DOHH2 (cell line): ENCODE results near the gene DRC3.

ENCODE experiments used
- H3F3A ChIP-seq: fragments of 200-600 bp; sonication (generic), shearing (Covaris generic); 2 replicates; pipeline ENCODE4 v1.6.0; 2016; ENCODE audit warnings: antibody characterized with exemption, mild to moderate bottlenecking; ENCODE audit not compliant: control insufficient read depth, insufficient read depth
- H3K27ac ChIP-seq: fragments of 200-600 bp; sonication (generic); 2 replicates; pipeline ENCODE4 v1.5.1; 2014; ENCODE audit warnings: low read depth, mild to moderate bottlenecking, low read length, moderate library complexity
- H3K27me3 ChIP-seq: fragments of 200-600 bp; sonication (generic); 2 replicates; pipeline ENCODE4 v1.6.1; 2014; ENCODE audit warnings: mild to moderate bottlenecking, low read length, mixed read lengths; ENCODE audit not compliant: control insufficient read depth
- H3K36me3 ChIP-seq: fragments of 200-600 bp; sonication (generic); 2 replicates; pipeline ENCODE4 v1.6.1; 2014; ENCODE audit warnings: mild to moderate bottlenecking, low read length, moderate library complexity, mixed read lengths; ENCODE audit not compliant: control insufficient read depth
- H3K4me1 ChIP-seq: fragments of 200-600 bp; sonication (generic); 2 replicates; pipeline ENCODE4 v1.6.1; 2014; ENCODE audit warnings: mild to moderate bottlenecking, low read length, mixed read lengths; ENCODE audit not compliant: control insufficient read depth
- H3K4me2 ChIP-seq: fragments of 200-600 bp; sonication (generic); 2 replicates; pipeline ENCODE4 v1.6.0; 2014; ENCODE audit warnings: mild to moderate bottlenecking, low read length, moderate library complexity
- H3K4me3 ChIP-seq: fragments of 200-600 bp; sonication (generic); 2 replicates; pipeline ENCODE4 v1.5.1; 2014; ENCODE audit warnings: mild to moderate bottlenecking, low read length, mixed read lengths
- H3K79me2 ChIP-seq: fragments of 200-600 bp; sonication (generic); 2 replicates; pipeline ENCODE4 v1.6.1; 2014; ENCODE audit warnings: mild to moderate bottlenecking, low read length, mixed read lengths; ENCODE audit not compliant: control insufficient read depth
- H3K9me2 ChIP-seq: fragments of 200-600 bp; sonication (generic); replicated peaks from 2 replicates; pipeline ENCODE4 v1.6.1; 2014; ENCODE audit warnings: mild to moderate bottlenecking, low read length, mixed read lengths; ENCODE audit not compliant: control insufficient read depth
- H3K9me3 ChIP-seq: fragments of 200-600 bp; sonication (generic); 2 replicates; pipeline ENCODE4 v1.6.1; 2014; ENCODE audit warnings: antibody characterized with exemption, low read length, mixed read lengths; ENCODE audit not compliant: control insufficient read depth, insufficient read depth
- H4K20me1 ChIP-seq: fragments of 200-600 bp; sonication (generic); 2 replicates; pipeline ENCODE4 v1.6.0; 2014; ENCODE audit warnings: low read depth, mild to moderate bottlenecking, antibody characterized with exemption, low read length, moderate library complexity; ENCODE audit not compliant: control insufficient read depth, insufficient read depth
- CTCF ChIP-seq: fragments of 200-600 bp; sonication (generic); IDR thresholded peaks from one replicate; pipeline ENCODE4 v1.5.1; 2014; ENCODE audit warnings: antibody characterized with exemption, mild to moderate bottlenecking, low read depth, low read length; ENCODE audit not compliant: poor library complexity, severe bottlenecking
- EZH2phosphoT487 ChIP-seq: fragments of 200-600 bp; sonication (generic); IDR thresholded peaks from 2 replicates; pipeline ENCODE4 v1.6.1; 2017; ENCODE audit warnings: borderline replicate concordance, mild to moderate bottlenecking, antibody characterized with exemption, low read length, moderate library complexity, mixed read lengths

The DRC3 gene

GRCh38 chr17:17957584-17957916 is 15.1 kb upstream of the DRC3 start:
- Histone ChIP-seq H3K36me3 (no peaks in the 10 kb centered on the region), H3F3A (no peaks in the 10 kb centered on the region), H4K20me1 (no peaks in the 10 kb centered on the region), H3K27ac (no peak overlapping the region), H3K4me3 (no peak overlapping the region), H3K4me1 (no peaks in the 10 kb centered on the region), H3K4me2 (no peak overlapping the region), H3K9me3 (0 out of 2 replicates have a peak, but pooled peaks cover 3% of the 10 kb centered on the region), H3K79me2 (no peaks in the 10 kb centered on the region), H3K9me2 (no peaks in the 10 kb centered on the region), H3K27me3 (no peaks in the 10 kb centered on the region)
- TF ChIP-seq EZH2phosphoT487 (no peak), CTCF (no peak)

- H3K36me3 ChIP-seq = no peaks in the 10 kb centered on the region
- no peaks in the 10 kb centered on the region for H3K79me2 ChIP-seq
- 0 out of 2 replicates have a peak, but pooled peaks cover 3% of the 10 kb centered on the region for H3K9me3 ChIP-seq
- H3K4me3 ChIP-seq = no peak overlapping the region
- H3K4me1 ChIP-seq = no peaks in the 10 kb centered on the region
- no peak overlapping the region for H3K27ac ChIP-seq
- TF ChIP-seq CTCF (no peak), EZH2phosphoT487 (no peak)
- no peaks in the 10 kb centered on the region for H4K20me1 ChIP-seq
- no peaks in the 10 kb centered on the region for H3K27me3 ChIP-seq
- no peak overlapping the region for H3K4me2 ChIP-seq
- H3F3A ChIP-seq = no peaks in the 10 kb centered on the region
- H3K9me2 ChIP-seq = no peaks in the 10 kb centered on the region
Observed at GRCh38 chr17:17958982-17959381, 13.7 kb upstream of the DRC3 start.

- H3K27ac ChIP-seq = no peak overlapping the region
- no peak overlapping the region for H3K4me2 ChIP-seq
- no peaks in the 10 kb centered on the region for H4K20me1 ChIP-seq
- no peaks in the 10 kb centered on the region for H3K27me3 ChIP-seq
- TF ChIP-seq CTCF (no peak), EZH2phosphoT487 (no peak)
- H3K36me3 ChIP-seq = no peaks in the 10 kb centered on the region
- 0 out of 2 replicates have a peak, but pooled peaks cover 3% of the 10 kb centered on the region for H3K9me3 ChIP-seq
- no peaks in the 10 kb centered on the region for H3K4me1 ChIP-seq
- H3K79me2 ChIP-seq = no peaks in the 10 kb centered on the region
- H3K4me3 ChIP-seq = no peak overlapping the region
- H3F3A ChIP-seq = no peaks in the 10 kb centered on the region
- H3K9me2 ChIP-seq = no peaks in the 10 kb centered on the region
Observed at GRCh38 chr17:17959520-17960361, 12.9 kb upstream of the DRC3 start.
